HL-60 (cell line): ENCODE data around the gene DPP4.

Experiments used
- CTCF ChIP-seq: IDR thresholded peaks from one replicate; pipeline ENCODE4 v1.5.1; 2011; ENCODE audit warnings: low read length, control low read depth, inconsistent platforms; ENCODE audit not compliant: insufficient read depth
- SPI1 ChIP-seq: IDR thresholded peaks from 2 replicates; pipeline ENCODE4 v1.6.1; 2012; ENCODE audit warnings: low read depth, mild to moderate bottlenecking, borderline replicate concordance

DNA sequence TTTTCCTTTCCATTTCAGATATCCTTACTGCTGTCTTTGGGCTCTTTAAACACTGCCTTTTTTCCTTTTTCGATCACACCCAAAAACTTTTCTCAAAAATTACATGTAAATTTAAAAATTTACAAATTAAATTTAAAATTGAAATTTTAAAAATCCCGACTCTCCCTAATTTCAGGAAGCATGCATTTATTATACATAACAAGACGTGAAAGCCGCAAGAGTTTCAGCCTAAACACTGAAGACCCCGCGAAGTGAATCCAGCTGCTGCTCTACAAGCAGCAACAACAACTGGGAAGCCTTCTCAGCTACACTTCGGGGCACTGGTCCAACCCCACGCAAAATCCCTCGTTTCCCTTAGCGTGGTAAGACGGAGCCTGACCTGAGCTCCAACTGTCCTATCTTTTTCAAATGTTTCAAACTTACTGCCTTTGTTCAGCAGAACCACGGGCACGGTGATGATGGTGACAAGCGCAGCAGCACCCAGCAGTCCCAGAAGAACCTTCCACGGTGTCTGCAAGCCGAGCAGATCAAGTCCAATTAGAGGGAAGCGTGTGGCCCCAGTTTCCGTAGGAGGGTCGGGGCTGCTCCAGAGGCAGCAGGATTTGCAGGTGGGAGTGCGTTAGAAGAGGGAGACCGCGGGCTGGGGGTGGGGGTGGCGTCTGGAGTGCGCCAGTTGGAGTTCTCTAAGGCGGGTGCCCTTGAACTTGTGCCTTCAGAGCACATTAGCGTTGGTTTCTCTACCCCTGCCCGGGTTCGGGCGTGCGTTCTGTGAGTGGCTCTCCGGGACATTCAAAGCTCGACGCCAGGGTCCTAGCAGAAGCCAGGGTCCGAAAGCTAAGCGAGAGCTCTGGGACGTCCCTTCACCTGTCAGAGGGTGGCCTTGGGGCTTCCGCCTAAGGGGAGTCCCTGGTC, 783 bp downstream of the DPP4 start:
- TF ChIP-seq CTCF (no peak), SPI1 (no peak)
